Measurements from ENCODE around the gene TMC1. TPM values are rescaled to one million over a fixed set of nuclear protein-coding genes. Genes with fewer than 3 reads are reported as not detected.

The TMC1 gene
- total RNA-seq, 1 donor from 2014 or later = 0.82 TPM

DNA sequence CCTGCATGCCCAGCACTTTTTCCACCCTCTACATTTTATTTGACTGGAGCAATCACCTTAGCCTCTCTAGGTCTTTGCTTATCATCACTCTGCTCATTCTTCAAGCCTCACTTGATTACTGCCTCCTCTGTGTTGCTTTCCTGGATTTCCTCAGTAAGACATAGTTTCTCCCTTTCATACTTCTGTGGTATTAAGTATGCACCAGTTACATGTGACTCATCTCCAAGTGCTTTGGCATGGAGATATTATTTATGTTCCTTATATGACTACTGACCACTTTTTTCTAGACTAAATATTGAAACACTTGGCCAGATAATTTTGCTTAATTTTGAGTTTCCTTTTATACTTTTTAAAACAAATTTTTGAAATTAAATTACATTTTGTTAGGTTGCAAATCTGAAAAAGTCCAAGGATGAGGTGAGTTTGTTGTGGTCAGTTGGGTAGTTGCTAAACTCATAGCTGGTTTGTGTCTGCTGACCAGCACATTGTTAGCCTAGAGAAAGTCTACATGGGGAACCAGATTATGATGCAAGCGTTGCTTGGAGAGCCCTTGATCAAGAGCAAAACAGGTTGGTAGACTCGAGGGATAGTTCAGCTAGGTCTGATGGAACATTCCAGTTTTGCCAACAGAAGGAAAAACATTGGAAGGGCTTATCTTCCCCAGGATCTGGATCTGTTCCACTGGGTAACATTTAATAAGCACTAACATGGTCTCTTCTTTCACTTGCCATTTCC, 140.2 kb downstream of the TMC1 start:
- DNase-seq (ENCODE audit: low spot score in 2 of 2) (no peak), FAIRE-seq (no peak)

DNA sequence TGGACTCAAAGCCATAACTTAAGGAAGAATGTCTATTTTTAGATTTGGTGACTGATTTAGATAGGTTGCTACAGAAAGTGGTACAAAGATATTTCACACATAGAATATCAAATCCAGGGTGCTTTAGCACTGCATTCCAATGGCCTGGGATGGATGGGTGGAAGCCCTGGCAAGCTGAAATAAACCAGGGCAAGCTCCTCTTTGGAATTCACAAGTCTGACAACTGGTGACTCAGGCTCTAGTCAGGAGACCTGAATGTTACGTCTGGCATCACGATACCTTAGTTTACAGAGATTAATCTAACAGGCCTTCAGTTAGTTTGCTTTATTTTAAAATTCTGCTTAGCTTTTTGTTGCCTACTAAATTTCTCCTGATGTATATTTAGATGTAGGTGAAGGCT, 144.0 kb downstream of the TMC1 start:
- DNase-seq (ENCODE audit: low spot score in 2 of 2) = no peak
- no peak for FAIRE-seq

DNA sequence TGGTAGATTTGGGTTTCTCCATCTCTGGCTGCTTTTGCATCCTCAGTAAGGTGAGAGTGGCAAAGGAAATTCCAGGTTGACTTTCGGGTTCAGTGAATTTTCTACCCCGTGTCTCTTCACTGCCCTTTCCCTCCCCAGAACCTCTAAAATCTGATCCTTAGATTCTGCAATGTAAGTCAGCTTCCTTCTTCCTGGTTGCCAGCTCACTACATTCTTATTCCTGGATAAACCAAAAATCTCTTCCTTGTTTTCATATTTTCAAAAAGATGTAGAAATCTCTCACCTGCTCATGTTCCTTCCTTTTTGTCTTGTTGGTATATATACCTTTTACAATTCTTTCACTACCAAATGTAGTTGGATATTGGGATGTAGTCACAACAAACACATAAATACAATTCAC, 145.8 kb downstream of the TMC1 start:
- FAIRE-seq (no peak), DNase-seq (ENCODE audit: low spot score in 2 of 2) (no peak)

DNA sequence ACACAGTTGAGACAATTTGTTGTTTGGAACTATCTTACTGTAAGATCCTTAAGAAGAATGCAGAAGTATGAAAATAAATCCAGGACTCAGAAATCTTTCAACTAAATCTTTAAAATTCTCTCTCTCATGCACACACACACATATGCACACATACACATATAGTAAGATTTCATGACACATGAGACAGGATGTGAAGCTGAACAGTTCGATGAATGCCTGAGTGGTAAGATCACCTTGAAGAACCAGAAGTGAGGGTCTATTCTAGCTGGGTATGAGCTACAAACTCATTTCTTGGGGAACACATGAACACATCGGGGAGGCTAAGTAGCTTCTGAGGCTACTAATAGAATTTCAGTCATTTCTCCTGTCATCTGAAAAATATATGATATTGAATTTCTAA, 153.6 kb downstream of the TMC1 start:
- DNase-seq (ENCODE audit: low spot score in 2 of 2) = no peak
- no peak for FAIRE-seq

DNA sequence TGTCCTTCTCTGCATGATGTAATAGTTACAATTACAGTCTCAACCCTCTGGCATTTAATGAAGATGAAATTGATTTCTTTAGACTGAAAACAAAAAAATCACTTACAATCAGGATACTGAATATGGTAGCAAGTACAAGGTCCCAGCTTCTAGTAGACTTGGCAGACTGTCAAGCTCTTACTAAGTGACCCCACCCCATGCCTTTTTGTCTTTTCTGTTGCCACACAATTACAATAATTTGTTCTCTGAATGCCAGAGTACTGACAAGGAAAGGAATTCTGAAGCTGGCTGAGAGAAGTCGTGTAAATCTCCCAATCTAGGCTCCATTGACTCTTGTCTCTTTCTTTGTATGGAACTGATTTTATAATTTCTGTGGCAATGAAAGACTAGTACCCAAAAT, 154.2 kb downstream of the TMC1 start:
- FAIRE-seq (no peak), DNase-seq (ENCODE audit: low spot score in 2 of 2) (no peak)

DNA sequence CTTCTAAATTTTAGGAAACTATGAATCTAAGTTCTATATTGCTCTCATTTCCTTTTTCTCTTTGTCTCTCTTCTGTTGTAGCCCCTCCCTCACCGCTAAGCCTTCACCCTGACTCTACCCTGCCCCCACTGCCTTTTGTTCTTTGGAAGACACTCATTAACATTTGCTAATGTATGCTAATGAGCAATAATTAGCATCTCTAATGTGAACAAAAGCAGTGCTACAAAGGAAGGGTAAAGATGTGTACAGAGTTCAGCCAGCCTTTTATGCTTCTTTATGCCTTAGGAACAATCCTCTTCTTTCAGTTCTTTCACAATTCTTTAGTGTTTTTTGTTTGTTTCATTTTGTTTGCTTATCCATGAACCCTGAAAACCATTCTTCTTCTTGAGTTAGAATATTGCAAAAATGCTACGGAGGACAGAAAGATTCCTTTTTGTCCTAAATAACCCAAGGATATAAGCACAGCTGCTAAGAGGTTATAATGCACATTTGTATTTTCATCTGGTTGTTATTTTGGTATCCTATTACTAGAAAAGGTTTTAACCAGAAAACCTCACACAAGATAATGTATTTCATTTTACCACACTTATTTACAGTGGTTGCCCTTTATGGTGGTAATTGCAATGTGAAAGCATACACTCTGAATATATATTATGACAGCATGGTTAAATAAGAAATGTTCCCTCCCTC, 159.3 kb downstream of the TMC1 start:
- no peak for DNase-seq (ENCODE audit: low spot score in 2 of 2)
- no peak for FAIRE-seq

DNA sequence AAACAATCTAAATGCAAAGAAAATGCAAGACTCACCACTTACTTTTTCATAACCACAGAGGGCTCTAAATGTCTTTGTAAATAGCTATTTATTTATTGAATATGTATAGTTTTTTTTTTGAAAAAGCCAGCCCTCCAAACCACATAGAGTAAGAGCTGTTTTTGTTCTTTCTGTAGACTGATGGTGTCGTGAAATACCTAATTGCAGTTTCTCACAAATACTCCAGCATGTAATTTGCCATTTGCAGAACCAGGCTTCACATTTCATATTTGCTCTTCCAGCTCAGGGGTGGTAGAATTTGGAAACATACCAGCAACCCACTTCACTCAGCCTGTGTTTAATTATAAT, 159.8 kb downstream of the TMC1 start:
- FAIRE-seq = no peak
- DNase-seq (ENCODE audit: low spot score in 2 of 2) = no peak

DNA sequence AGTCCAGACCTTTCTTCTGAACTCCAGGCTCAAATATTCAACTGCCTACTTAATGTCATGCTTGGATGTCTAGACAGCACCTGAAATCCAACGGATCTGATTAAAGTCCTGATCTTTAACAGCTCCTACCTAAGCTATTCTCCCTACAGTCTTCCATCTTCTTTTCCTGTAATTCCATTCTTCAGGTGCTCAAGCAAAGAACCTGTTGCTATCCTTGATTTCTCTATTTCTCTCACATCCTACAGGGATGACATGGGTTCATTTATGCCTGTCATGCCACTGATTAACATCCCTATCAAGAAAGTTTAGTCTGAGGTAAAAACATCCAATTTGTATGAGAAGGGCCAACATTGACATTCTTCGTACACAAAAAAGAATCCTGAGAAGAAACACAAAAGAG, 163.2 kb downstream of the TMC1 start:
- DNase-seq (ENCODE audit: low spot score in 2 of 2) = no peak
- FAIRE-seq = no peak

DNA sequence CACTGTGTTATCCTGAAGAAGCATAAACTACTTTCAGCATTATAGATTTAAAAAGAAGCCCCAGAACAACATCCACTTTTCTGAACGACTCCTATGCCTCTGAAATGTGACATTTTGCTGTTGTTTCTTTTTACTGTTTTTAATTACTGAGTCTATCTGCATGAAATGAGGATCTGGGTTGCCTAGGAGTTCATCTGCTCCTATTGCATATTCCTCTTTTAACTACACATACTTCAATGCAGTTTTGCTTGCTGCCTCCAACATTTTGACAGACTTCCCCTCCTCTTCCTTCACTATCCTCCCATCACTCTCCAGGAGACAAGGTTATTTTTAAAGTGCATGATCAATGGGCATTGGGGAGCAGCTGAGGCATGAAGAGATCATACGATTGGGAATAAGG, 164.5 kb downstream of the TMC1 start:
- FAIRE-seq = no peak
- DNase-seq (ENCODE audit: low spot score in 2 of 2) = no peak

DNA sequence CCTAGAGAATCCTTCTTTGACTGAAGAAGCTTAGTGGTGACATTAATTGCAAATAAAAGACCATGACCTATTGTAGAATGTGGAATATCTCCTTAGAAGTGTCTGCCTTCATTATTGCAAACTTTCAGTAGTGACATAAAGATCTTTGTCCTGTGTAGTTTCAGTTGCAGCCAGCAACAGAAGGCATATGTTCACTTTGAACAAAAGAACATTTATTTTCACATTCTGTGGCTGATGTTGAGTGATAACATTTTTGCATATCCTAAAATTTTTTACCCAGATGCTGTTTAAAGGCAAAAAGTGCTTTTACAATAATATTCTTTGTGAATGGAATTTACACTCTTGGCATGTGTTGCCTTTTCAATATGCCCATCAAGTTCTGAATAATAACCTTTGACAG, 165.9 kb downstream of the TMC1 start:
- FAIRE-seq (no peak), DNase-seq (ENCODE audit: low spot score in 2 of 2) (no peak)

DNA sequence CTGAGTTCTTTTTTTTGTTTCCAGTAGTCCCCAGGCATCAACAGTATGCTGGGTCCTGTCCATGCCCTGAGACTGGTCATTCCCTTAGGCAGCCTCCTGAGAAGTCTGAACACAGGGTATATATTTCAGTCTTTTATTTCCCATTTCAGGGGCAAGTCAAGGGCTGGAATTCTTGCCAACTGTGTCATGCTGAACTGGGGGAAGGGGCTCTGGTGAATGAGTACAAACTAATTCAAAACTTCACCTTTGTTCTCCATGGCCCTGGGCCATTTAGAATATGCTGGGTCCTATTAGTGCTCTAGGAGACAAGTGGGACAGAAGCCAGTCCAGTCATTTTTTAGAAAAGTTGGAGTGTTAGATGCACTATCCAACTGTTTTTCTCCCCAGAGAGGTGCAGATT, 170.3 kb downstream of the TMC1 start:
- DNase-seq (ENCODE audit: low spot score in 2 of 2) (no peak), FAIRE-seq (no peak)

DNA sequence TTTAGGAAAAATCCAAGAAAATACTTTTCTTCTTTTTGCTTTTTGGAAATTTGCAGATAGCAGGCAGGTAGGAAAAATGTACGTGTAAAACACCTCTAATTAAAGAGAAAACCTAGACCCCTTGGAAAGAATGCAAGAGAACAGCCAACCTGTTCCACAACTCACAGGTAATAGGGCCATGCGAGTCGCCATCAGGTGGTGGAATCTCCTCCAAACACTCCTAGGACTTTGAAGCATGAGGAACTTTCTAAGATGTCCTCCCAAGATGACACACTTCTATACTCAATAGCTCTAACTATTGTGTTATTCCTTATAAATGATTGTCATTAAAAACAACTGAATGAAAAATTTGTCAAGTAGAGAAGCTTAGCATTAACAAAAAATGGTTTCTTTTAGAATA, 174.0 kb downstream of the TMC1 start:
- FAIRE-seq = no peak
- no peak for DNase-seq (ENCODE audit: low spot score in 2 of 2)

DNA sequence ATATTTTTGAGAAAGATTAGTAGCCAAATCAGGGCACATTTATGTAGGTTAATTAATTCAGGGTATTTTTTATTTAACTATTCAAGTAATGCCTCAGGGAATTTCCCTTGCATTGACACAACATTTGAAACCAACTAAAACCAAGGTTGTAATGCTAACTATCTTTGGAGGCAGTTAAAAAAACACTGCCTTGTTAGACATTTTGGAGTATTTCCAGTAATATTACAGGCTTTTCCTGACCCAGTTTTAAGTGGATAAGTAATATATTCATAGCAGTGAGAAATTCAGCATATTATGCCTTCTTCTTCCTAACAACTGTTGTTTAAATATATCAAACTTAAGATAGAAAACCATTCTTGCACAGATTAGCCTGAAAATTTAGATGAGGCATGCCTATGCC, 175.1 kb downstream of the TMC1 start:
- no peak for DNase-seq (ENCODE audit: low spot score in 2 of 2)
- no peak for FAIRE-seq

DNA sequence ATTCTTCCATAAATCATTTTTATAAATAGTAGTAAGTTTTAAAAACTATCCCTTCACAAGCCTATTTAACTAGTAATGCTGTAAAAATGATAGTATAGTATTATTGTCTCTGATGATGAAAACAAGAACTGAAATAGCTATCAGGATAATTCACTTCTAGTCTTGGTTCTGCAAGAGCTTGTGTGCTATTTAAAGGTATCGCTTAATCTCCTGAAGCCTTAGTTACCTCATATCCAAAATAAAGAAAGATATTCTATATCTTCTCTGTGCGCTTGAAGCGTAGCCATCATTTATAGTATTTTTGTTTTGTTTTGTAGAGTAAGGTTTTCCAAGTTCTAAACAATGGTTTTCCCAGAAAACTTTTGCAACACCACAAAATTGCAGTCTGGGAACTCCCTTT, 180.1 kb downstream of the TMC1 start:
- FAIRE-seq = no peak

DNA sequence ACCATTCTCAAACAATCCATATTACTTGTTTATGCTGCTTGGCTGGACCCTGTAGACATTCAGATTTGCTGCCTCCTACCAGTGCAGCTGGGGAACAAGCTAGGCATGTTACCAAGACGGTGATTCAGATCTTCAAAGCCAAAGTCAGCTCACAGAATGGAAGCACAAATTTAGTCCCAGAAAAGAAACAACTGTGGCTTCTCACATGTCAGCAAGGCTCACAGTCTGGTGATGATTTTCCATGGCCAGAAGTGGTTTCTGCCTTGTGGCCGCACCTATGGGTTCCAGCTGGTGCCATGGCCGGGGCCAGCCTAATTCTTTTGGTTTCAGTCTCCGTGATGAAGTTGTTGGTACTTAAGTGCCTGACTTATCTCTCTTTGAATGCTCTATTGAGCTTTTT, 182.2 kb downstream of the TMC1 start:
- DNase-seq (ENCODE audit: low spot score in 2 of 2) = no peak
- no peak for FAIRE-seq

More for the DNA sequence above, 180.1 kb downstream of the TMC1 start:
- DNase-seq (ENCODE audit: low spot score in 2 of 2) = no peak

DNA sequence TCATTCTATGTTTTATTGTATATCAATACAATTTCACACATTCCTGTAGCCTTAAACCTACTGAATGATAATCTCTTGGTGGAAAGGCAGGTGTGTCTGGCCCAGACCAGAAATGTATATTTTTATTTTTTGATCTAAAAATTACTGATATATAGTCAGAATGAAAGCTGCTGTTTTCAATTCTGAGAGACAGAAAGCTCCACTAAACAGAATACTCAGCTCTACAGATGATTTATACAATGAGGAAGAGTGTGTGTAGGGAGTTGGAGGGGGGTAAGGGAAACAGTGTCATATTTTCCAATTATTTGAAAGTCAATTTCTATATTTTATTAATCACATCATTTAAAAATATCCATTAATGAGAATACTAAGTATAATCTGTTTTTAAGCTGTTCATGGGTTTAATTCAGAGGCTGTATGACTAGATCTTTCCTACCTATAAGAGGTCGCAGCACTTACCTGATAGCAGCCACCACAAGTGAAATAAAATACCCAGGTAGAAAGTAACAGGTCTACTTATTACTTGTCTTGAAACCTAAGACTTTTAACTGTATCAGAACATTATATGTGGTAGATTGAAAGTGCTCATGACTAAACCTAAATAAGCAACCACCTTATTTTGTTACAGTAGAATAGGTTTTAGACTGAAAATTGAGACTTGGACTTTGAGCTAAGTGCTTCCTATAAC, 183.4 kb downstream of the TMC1 start:
- no peak for FAIRE-seq
- DNase-seq (ENCODE audit: low spot score in 2 of 2) = no peak

DNA sequence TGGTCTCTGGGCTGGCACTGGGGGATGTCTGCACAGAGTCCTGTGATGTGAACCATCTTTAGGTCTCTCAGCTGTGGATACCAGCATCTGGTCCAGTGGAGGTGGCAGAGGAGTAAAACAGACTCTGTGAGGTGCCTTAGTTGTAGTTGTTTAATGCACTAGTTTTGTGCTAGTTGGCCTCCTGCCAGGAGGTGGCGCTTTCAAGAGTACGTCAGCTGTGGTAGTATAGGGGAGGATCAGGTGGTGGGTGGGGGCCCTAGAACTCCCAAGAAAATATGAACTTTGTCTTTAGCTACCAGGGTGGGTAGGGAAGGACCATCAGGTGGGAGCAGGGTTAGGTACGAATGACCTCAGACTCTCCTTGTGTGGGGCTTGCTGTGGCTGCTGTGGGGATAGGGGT, 197.1 kb downstream of the TMC1 start:
- DNase-seq (ENCODE audit: low spot score in 2 of 2) (no peak), FAIRE-seq (no peak)

DNA sequence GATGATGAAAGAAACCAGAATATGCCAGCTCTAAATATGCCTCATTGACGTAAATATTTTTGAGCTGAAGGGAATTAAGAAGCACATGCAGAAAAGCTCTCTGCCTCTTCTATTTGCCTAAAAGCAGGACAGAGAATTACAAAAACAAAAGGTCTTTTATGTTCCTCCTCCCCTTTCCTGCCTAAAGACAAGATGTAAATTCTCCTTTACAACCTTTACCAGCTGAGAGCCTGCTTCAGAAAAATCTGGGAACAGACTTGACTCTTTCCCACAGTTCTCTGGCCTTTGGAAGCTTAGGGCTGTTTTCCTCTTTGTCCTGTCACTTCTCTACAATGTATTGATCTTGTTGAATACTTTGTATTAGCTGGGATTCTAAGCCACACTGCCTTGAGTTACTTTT, 199.7 kb downstream of the TMC1 start:
- FAIRE-seq = no peak
- no peak for DNase-seq (ENCODE audit: low spot score in 2 of 2)

DNA sequence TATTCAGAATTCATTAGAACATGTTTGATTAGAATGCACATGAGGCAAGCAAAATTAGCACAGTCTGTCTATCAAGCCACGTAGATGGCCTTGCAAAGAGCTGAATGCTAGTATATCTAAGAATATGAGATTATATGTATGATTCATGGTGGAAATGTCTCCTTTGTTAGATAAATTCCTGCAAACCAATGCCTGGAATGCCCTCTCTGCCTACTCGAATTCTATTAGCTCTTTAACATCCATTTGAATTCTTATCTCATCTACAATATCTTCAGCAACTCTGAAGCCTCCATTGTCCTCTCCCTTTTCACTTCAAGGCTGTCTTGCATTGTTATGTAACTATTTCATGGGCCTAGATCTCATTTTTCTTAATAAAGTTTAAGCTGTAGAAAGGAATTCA, 205.5 kb downstream of the TMC1 start:
- FAIRE-seq (no peak), DNase-seq (ENCODE audit: low spot score in 2 of 2) (no peak)

DNA sequence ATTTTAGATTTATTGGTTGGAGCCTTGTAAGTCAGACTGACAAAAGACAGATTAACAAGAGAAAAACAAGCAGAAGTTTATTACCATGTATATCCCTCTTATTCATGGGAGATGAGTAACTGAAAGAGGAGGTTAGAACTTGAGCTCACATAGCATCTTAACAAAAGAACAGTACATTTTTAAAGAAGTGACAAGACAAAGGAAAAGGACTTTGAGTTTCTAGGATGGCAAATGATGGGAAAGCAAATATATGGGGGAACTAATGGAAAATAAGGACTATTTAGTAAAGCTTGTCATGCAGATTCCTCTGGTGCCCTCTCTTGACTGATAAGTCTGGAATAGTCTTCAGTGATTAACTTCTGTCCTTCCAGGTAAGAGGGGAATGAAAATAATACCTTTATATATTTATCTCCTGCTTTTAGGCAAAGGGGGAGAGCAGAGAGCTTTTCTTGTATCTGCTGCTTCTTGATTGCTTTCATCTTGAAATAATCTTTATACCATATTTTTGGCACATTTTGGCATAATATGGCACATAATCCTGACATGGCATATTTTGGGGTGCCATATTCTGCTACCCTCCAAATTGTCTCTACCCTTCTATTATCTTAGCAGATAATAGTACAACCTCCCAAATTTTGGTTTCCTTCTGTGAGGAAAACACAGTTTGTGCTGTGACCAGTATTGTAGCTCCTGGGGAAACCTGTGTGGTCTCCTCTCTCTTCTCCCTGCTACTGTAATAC, 206.8 kb downstream of the TMC1 start:
- FAIRE-seq (no peak), DNase-seq (ENCODE audit: low spot score in 2 of 2) (no peak)

DNA sequence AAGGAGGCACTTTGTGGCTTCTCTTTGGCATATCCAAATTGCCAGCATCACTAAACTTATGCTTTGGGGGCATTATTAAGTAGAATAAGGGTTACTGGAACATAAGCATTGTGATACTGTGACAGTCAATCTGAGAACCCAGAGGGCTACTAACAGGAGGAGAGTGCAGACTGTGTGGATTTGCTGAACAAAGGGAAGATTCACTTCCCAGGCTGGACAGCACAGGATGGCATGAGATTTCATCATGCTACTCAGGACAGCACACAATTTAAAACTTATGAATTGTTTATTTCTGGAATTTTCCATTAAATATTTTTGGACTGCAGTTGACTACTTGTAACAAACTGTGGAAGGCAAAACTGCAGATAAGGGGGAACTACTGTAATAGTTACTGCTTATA, 212.5 kb downstream of the TMC1 start:
- no peak for FAIRE-seq
- no peak for DNase-seq (ENCODE audit: low spot score in 2 of 2)

All from frontal cortex (tissue), 4 donors.